ENCODE measurements around the gene LRRC4C.

DNA sequence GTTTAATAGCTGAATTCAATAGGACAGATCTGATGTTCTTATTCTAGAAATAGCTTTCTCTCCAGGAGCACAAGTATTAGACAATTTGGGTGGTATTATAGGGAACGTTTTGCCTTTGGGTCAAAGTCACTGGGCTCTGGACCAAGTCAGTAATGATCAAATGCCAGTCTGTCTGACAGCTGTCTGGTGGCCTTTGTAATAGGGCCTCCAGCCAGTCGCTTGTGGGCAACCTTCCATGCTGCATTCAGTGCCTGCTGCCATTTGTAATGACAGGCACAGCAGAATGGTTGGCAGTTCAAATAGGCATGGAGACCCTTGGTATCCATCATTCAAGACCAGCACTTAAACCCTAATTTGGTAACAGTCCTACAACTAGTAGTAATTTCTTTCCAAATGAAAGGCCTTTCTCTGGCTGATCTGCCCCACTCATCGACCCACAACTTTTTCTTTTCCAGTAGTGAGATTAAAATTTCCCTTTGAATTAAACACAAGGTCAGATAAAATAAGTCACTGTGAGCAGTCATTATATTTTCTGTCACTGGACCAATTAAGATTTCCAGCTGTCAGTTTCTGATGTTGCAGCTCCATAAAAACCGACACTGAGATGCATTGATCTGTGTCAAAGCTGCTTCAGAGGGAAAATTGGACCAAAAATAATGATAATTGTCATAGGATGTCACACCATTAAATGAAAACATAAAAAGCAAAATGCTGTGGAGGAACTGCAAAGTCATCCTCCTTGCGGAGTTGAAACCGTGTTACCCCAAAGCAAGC is 1038.1 kb downstream of the LRRC4C start:
- TF ChIP-seq EP300 (IDR thresholded peaks at IDR 0.05) (no peak), POLR2AphosphoS5 (IDR thresholded peaks at IDR 0.05) (no peak)
- TF ChIP-seq, protein P1, sequence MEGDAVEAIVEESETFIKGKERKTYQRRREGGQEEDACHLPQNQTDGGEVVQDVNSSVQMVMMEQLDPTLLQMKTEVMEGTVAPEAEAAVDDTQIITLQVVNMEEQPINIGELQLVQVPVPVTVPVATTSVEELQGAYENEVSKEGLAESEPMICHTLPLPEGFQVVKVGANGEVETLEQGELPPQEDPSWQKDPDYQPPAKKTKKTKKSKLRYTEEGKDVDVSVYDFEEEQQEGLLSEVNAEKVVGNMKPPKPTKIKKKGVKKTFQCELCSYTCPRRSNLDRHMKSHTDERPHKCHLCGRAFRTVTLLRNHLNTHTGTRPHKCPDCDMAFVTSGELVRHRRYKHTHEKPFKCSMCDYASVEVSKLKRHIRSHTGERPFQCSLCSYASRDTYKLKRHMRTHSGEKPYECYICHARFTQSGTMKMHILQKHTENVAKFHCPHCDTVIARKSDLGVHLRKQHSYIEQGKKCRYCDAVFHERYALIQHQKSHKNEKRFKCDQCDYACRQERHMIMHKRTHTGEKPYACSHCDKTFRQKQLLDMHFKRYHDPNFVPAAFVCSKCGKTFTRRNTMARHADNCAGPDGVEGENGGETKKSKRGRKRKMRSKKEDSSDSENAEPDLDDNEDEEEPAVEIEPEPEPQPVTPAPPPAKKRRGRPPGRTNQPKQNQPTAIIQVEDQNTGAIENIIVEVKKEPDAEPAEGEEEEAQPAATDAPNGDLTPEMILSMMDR (IDR thresholded peaks at IDR 0.05) = no peak
